ENCODE data around the gene GUCA1C.

GRCh38 chr3:108897883-108898282, 55.8 kb downstream of the GUCA1C start:
- no peak for TF ChIP-seq CTCF (conservative IDR thresholded peaks at IDR 0.05; ENCODE audit: low read depth, low read length)
- no peak for TF ChIP-seq EZH2 (IDR thresholded peaks at IDR 0.05; ENCODE audit: low read length, unreplicated experiment)

Data from PC-3 (cell line).